HG02610 (cell line): ENCODE results near the gene TNNT1.
"Not testable (repeated sequence)": the region's sequence is repeated elsewhere in the genome, so short reads cannot be mapped to it uniquely, and the experiment has no call there.

Experiments used
- ATAC-seq: cut with Tn5 transposase; IDR thresholded peaks from one replicate; pipeline ENCODE4 v1.9.1; 2021; ENCODE audit warnings: mild to moderate bottlenecking, moderate library complexity; ENCODE audit not compliant: unreplicated experiment

The TNNT1 gene

DNA sequence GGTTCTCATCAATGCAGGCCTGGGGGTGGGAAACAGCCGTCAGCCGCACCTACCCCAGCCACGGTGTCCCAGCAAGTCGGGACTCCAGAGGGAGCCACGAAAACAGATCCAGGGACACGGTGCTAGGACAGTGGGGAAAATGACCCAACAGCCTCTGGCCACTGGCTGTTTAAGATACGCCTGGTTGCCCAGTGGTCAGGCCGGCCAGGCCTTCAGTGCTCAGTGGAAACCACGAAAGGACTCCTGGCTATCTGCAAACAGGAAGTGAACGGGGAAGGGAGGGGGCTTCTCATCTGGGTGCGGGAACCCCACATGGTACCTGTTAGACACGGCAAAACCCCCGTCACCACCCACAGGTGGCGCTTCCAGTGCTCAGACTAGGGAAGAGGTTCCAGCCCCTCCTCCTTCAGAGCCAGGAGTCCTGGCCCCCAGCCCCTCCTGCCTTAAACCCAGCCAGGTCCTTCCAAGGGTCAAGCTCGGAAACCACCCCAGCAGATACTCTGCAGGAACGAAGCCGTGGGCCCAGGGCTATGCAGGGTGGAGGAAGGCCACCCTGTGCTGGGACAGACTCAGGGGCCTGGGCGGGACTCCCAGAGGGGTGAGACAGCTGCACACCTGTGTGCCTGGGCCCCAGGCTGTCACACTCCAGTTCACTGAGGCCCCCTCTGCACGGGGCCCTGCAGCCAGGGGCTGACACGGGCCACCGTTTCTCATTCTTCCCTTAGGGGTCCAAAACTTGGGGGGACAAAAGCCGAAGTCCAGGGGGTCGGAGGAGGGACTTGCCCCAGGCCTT is 36.0 kb downstream of the TNNT1 start:
- ATAC-seq, result no peak

DNA sequence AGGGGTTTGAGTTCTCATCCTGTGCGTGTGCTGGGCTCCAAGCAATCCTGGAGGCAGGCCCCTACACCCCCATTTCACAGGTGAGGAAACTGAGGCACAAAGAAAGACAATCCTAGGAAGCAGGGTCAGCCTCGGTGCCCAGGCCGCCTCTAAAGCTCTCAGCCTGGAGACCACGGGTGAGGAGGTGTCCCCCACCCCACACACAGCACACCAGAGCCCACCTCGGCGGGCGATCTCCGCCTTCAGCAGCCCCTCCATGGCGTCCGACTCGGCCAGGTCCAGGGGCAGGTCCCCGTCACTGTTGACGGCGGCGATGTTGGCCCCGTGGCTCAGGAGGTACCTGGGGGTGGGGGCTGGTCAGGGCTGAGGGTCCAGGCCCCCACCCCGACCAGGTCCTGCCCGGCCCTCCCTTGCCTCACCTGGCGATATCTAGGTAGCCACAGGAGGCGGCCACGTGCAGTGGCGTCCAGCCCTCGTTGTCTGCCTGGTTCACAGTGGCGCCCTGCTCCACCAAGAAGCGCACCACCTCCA is 36.7 kb downstream of the TNNT1 start:
- no peak for ATAC-seq

DNA sequence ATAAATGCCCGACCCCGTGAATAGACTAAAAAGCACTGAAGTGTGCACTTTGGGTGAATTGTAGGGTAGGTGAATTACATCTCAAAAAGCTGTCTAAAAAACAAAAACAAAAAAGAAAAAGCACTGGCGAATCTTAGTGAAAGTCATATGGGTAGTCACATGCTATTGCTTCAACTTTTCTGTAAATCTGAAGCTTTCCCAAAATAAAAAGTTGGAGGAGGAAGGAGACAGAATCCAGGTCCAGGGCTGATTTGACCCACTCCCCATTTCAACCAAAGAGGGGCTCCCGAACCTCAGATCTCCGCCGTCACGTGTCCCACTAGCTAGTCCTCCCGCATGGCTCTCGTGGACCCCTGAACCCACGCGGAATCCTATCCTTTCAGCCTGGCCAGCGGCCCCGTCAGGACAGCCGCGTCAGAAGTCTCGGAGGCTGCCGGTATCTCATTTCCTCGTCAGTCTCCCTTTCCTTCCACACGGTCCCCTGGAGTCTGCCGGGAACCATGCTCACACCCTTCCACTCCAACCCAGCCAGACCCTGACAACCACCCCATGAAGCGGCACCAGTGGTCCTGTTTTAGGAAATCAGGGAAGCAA is 37.7 kb downstream of the TNNT1 start:
- ATAC-seq, result no peak

DNA sequence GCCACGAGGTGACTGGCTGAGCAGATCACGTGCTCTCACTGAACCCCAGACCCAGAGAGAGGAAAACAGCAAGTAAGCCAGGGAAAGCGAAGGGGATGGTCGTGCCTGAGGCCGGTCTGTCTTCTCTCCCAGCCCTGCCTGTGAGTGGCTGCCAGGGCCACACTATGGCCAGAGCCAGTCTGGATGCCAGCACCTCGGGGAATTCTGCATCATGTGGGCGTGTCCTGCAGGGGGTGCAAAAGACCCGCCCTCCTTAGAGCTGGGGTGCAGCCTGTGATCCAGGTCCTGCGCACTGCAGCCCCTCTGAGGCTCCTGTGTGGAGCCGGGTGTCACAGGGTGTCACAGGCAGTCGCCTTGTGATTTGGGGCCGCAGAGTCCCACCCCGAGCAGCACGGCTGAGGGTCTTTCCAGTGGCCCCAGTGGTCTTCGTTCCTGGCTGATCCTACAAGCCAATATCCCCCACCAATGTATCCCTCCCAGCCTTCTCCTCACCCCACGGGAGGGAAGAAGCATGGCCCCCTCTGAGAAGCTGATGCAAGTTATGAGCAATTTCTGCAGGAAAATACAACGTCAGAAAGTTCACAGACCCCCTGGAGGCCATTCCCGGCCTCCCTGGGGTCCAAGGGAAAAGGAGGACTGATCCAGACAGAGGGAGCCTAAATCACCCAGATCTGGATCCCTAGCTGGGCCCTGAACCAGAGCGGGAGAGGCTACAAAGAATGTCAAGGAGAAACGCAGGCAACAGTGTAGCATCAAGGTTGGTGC is 39.3 kb downstream of the TNNT1 start:
- no peak for ATAC-seq

DNA sequence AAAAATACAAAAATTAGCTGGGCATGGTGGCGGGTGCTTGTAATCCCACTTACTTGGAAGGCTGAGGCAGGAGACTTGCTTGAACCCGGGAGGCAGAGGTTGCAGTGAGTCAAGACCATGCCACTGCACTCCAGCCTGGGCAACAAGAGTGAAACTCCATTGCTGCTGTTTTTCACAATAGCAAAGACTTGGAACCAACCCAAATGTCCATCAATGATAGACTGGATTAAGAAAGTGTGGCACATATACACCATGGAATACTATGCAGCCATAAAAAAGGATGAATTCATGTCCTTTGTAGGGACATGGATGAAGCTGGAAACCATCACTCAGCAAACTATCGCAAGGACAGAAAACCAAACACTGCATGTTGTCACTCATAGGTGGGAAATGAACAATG is 41.8 kb downstream of the TNNT1 start:
- ATAC-seq, result not testable (repeated sequence)

DNA sequence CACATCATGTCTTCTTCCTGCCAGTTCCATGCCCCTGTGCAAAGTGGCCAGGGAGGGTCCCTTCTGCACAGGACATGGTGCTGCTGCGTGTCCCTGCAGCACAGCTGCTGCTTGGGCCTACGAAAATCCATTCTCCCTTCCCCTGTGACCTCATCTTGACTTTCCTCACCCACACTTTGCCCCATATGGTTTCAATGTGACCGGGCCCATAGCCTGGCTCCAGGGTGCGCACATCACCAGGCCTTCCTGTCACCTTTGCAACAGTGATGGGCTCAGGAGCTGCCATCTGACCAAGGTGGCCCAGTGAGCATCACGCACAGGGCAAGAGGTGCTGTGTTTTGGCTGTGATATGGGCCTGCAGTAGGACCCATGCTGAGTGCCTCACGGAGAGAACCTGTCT is 42.4 kb downstream of the TNNT1 start:
- ATAC-seq, result no peak

DNA sequence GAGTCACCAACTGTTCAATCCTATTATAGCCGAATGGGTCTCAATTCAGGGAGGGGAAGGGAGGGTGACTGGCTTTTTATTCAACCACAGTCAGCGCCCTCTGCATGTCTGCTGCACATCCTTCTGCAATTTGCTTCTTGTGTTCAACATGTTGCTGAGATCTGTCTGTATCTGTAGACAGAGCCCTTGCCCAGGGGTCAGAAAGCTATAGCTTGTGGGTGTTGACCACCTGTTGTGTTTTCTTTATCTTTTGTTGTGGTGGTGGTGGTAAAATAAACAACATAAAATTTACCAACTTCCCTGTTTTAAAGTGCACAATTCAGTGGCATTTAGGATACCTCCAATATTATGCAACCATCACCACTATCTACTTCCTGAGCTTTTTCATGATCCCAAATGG is 43.8 kb downstream of the TNNT1 start:
- ATAC-seq, result no peak

DNA sequence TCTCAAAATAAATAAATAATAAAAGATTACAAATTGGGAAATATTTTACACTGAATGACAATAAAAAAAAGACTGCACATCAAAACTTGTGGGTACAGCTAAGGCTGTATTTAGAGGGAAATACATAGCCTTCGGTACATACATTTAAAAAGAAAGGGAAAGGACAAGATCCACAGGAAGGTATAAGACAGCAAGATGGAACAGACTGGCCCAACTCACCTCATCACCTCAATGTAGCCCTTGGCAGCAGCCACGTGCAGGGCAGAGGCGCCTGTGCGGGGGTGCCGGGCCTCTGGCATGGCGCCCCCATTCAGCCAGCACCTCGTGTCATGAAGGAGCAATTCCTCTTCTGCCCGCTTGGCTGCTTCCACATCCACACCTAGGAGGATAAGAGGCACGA is 45.8 kb downstream of the TNNT1 start:
- no peak for ATAC-seq

DNA sequence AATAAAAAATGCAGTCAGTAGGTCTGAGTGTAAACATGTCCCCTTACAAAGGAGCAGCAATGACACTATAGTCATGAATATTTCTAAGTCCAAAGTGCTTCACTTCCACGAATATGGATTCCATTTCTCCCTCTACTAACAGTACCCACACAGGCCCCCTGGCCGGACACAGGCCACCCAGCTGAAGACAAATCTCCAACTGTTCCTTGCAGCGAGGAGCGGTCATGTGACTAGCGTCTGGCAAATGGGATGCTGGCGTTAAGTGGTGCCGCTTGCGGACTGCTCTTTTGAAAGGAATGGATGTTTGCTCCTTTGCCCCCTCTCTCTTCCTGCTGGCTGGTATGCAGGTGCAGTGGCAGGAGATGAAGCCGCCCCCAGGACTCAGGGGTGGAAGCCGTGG is 47.7 kb downstream of the TNNT1 start:
- no peak for ATAC-seq

DNA sequence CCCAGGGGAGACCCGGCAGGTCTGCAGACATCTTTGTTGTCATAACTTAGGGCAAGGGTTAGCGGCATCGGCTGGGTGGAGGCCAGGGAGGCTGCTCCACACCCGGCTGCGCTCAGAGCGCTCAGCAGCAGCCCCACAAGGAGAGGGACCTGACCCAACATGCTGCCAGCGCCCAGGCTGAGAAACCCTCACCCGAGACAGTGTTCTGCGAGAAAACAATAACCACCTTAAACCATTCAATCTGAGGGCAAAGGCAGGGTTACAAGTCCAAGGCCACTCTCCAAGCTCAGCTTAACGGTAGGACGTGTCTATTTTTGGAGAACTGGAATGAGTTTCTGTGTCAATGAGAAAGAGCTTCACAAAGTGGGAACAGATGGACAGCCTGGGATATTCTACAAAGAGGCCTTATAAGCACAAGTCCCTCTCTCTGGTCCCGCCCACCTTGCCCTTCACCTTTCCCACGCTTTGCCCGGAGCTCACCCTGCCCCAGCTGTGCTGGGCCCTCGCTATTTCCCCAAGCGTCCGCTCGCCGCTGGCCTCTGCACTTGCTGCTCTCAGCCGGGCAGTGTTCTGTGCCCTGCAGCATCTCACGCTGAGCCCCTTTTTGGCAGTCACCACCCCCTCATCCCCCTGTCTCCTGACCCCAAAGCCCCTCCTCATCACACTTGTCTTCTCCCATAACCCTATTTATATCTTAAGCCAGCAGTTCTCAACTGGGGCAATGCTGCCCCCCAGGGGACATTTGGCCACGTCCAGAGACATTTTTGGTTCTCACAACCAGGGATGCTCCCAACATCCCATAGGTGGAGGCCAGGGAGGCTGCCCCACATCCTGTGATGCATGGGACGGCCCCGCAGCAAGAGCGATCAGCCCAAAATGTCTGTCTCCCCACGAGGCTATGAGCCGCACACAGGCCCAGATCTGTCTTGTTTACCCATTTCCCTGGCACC is 49.2 kb downstream of the TNNT1 start:
- ATAC-seq, result no peak

DNA sequence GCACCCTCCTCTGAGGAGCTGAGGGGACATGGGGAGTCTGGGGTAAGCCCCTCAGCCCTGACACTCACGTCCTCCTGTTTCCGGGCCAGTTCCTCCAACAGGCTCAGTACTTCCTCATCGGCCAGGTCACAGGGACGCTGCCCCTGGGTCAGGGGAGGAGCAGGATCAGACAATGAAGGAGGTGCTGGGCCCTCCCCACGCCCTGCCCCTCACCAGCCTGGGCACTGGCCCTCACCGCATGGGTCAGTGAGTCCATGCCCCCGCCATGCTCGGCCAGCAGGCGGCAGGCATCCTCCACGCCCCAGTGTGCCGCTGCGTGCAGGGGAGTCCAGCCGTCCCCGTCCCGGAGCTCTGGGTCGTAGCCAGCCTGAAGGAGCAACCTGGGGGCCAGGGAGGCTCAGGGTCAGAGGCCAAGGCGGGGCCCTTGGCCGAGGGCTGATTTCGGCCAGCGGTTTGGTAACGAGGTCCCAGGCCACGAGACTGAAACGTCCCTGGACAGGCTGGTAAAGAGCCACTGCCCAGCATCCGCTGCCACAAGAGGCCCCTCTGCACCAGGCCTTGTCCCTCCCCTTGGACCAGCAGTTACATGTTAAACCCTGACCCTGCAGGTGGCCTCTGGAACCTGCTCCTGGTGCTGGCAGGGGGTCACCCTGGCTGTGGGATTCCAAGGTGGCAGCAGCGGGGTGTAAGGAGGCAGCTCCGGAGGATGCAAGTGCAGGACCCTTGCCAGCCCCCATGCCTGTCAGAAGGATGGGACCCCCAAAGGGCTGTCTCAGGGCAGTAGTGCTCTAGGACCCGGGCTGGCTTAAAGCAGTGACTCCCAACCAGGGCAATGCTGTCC is 50.1 kb downstream of the TNNT1 start:
- ATAC-seq, result no peak

DNA sequence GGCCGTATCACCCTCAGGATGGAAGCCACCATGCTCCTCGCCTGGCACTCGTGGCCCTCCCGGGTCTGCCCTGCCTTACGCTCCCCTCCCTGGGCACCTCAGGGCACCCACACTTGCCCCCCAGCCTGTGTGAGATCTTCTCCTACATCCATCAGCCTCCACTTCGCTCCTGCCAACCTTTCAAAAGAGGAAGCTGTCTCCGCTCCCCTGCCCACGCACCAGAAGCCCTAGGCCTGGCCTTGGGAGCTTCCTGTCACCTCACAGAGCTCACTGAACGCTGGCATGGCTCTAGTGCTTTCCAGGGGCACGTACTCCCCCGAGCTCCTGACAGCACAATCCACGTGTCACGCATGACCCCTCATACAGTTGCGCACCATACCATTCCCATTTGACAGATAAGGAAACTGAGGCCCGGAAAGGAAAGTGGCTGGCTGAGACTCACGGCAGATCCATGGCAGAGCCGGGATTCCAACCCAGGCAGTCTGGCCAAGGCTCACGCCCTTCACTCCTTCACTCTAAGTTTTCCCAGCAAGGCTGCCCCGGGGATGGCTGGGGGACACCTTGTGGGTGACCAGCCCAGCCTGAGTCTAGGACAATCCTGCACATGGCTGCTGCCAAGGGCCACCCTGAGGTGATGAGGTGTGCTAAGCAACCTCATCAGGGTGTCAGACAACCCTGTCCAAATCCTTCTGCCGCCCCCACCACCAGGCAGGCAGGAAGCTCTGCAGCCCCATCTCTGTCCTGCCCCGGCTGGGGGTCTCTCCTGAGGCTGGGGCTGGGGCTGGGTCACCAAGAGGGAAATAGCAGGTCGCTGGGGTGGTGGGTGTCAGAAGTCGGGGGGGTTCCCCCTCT is 50.9 kb downstream of the TNNT1 start:
- no peak for ATAC-seq

DNA sequence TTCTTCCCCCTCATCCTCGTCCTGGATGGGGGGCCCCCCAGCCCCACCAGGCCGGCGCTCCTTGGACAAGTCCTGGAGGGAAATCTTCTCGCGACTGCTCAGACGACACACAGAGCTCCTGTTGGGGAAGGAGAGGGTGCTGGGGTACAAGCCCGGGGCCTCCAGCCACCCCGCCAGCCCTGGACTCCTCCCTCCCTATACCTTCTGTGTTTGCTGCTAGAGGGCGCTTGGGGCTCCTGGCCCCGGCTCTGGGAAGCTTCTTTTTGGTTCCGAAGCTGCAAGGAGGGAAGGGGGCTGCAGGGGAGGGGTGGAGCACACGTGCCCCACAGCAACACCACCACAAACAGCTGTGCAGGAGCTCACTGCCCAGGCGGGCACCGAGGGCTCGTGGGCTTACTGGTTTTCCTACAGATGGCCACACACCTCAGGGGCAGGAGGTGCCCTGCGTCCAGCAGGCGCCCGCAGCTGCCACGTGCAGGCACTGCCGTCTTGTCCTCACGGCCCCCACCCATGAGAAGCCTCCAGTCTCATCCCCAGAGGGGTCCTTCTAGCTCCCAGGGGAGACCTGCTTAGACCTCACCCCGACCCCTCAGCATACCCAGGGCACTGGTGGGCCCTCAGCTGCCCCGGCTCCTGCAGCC is 52.8 kb downstream of the TNNT1 start:
- ATAC-seq, result no peak

DNA sequence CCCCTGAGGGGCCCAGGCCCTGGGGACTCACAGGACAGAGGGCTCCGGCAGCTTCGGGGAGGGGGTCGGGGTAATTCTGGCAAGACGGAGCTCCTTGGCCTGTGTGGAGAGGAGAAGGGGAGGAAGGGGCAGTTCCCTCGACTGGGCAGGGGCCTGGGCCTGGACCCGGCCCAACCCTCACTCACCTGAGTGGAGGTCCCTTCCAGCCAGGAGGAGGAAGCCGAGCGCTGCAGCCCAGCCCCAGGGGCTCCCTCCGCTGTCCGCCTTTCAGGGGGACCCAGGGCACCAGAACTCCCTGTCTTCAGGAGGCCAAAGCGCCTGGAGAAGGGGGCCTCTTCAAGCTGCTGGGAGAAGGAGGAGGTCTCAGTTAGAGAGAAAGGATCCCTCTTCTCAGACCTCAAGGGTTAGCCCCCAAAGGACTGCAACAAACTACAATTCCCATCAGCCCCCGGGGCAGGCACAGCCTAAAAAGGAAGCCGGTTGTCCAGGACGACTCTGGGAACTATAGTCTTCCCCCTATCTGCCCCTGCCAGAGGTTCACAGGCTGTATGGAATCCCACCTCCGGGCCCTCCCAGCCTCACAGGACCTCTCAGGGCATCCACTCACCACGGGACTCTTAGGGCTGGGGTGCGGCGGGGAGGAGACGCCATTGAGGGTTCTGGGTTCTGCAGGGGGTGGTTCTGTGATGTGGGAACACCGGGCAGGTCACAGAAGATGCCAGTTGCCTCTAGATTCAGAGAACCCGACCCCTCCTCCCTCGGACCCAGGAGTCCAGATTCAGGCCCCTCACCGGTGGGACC is 53.5 kb downstream of the TNNT1 start:
- no peak for ATAC-seq

DNA sequence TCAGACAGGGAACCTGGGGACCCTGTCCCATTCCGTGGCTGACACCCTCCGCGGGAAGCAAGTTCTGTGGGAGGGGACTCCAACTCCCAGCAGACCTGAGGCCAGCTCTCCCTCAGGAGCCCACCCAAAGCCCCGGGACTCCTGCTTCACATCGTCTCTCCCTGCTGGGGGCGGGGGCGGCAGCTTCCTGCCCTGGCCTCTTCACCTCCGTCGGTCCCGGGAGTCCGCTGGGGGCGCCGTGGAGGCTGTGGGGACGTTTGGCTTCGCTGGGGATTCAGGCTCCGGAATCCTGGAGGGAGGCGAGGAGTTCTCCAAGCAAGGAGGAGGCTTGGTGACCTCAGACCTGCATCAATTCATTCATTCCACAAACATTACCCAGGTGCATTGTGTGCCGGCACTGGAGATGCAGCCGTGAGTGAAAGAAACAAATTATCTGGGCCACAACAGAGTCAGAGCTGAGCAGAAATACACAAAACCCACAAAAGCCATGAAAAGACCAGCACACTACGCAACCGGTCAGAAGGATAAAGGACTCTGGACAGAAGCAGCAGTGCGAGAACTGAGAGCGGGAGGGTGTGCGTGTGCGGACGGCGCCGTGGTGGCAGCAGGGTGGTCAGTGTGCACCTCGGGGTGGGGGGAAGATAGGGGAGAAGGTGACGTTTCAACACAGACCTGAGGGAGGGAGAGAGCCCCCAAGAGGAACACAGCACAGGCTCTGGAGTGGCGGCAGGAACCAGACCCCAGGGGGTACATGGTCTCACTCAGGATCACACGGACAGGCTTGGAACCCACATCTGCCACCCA is 54.3 kb downstream of the TNNT1 start:
- ATAC-seq, result no peak

DNA sequence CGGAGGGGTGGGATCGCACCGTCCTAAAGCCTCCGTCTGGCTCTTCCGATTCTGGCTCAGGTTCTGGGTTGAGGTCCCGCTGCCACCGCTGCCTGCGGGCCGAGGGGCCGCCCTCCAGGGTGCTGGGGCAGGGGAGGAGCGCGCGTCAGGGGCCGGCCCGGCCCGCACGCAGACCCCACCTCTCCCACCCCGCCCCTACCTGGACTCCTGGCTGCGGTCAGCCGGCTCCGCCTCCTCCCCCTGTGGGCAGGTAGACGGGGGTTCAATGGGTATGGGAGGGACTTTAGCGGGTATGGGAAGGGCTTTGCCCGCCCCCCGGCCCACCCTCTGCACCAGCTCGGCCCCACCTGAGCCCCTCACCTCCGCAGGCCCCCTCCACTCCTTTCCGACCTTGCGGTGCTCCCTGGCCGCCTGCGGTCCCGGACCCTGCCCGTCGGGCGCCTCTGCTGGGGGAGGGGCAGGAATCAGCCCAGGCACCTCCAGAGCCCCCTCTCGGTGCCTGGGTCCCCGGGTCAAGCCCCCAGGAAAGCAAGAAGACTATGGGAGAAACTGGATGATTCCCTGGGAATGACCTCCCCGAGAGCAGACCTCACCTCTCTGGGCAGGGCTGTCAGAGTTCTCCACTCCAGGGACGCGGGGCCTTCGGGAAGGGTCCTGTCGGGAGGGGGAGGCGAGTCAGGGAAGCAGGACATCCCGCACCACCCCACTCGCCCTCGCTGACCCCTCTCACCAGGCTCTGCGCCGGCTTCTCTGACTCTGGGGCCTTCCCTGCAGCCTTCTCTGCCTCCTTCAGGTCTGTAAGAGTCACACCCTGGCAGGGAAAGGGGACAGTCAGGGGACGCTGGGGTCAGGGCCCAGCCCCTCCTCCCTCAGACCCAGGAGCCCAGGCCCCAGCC is 56.3 kb downstream of the TNNT1 start:
- no peak for ATAC-seq
